Loucy (cell line): ENCODE data around the gene RNF11.
A peak's percentile ranks its signal among the peaks of the same experiment; 100 is the strongest.

ENCODE experiments used
- H2AFZ ChIP-seq: fragments of 200-600 bp; sonication (generic); 2 replicates; pipeline ENCODE4 v1.6.0; 2016; ENCODE audit warnings: antibody characterized with exemption, mild to moderate bottlenecking, low read length, moderate library complexity
- H3F3A ChIP-seq: fragments of 200-600 bp; 2 replicates; pipeline ENCODE4 v1.6.0; 2016; ENCODE audit warnings: antibody characterized with exemption, low read depth, mild to moderate bottlenecking
- H3K27me3 ChIP-seq: fragments of 200-600 bp; sonication (generic); 2 replicates; pipeline ENCODE4 v1.6.1; 2014; ENCODE audit warnings: low read length, mild to moderate bottlenecking; ENCODE audit not compliant: insufficient read depth, poor library complexity, severe bottlenecking
- H3K36me3 ChIP-seq: fragments of 200-600 bp; sonication (generic); 2 replicates; pipeline ENCODE4 v1.6.1; 2016; ENCODE audit warnings: low read length; ENCODE audit not compliant: insufficient read depth
- H3K4me1 ChIP-seq: fragments of 200-600 bp; sonication (generic); 2 replicates; pipeline ENCODE4 v1.5.1; 2014; ENCODE audit warnings: low read length, mild to moderate bottlenecking; ENCODE audit not compliant: insufficient read depth, poor library complexity, severe bottlenecking
- H3K4me2 ChIP-seq: fragments of 200-600 bp; sonication (generic); 2 replicates; pipeline ENCODE4 v1.6.0; 2014; ENCODE audit warnings: antibody characterized with exemption, low read length, low read depth, mild to moderate bottlenecking; ENCODE audit not compliant: poor library complexity, severe bottlenecking
- H3K4me3 ChIP-seq: fragments of 200-600 bp; sonication (generic); 2 replicates; pipeline ENCODE4 v1.5.1; 2014; ENCODE audit warnings: low read length, mild to moderate bottlenecking, mixed read lengths; ENCODE audit not compliant: poor library complexity, severe bottlenecking
- H3K79me2 ChIP-seq: fragments of 200-600 bp; sonication (generic); 2 replicates; pipeline ENCODE4 v1.6.1; 2014; ENCODE audit warnings: low read length; ENCODE audit not compliant: insufficient read depth
- H3K9ac ChIP-seq: fragments of 200-600 bp; sonication (generic); 2 replicates; pipeline ENCODE4 v1.6.0; 2014; ENCODE audit warnings: mild to moderate bottlenecking, low read depth, low read length, moderate library complexity; ENCODE audit not compliant: poor library complexity, severe bottlenecking
- H3K9me2 ChIP-seq: fragments of 200-600 bp; sonication (generic); replicated peaks from 2 replicates; pipeline ENCODE4 v1.6.1; 2016; ENCODE audit warnings: low read depth, low read length, mixed read lengths
- H3K9me3 ChIP-seq: fragments of 200-600 bp; sonication (generic); 2 replicates; pipeline ENCODE4 v1.6.1; 2014; ENCODE audit warnings: mild to moderate bottlenecking, antibody characterized with exemption, low read length, low read depth; ENCODE audit not compliant: insufficient read depth
- H4K20me1 ChIP-seq: fragments of 200-600 bp; sonication (generic); 2 replicates; pipeline ENCODE4 v1.6.0; 2014; ENCODE audit warnings: antibody characterized with exemption, low read length, mild to moderate bottlenecking; ENCODE audit not compliant: insufficient read depth, poor library complexity, severe bottlenecking
- EZH2phosphoT487 ChIP-seq: fragments of 200-600 bp; IDR thresholded peaks from 2 replicates; pipeline ENCODE4 v1.6.1; 2018; ENCODE audit warnings: antibody characterized with exemption, mild to moderate bottlenecking, moderate library complexity, borderline replicate concordance
- TF ChIP-seq, protein P1 (sequence below): fragments of 200-600 bp; sonication (generic); conservative IDR thresholded peaks from 2 replicates; pipeline ENCODE4 v1.5.1; 2014; ENCODE audit warnings: mild to moderate bottlenecking, antibody characterized with exemption, low read length

The RNF11 gene

DNA sequence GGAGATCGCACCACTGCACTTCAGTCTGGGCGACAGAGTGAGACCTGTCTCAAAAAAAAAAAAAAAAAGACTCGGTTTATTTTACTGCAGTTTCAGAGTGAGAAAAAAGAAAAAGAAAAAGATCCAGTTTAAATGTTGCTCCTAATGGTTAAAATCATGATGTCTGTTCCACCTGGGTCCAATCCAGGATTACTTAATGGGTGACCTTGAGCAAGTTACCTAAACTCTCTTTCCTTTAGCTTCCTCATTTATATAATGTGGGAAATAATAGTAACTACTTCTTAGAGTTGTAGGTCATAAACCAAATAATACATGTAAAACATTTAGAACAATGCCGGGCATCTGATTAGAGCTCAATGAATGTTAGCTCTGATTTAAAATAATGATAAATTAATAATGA lies 19.4 kb upstream of the RNF11 start:
- no peak overlapping the region for H3K4me3 ChIP-seq

GRCh38 chr1:51217101-51217500 lies 19.0 kb upstream of the RNF11 start:
- Histone ChIP-seq H3K4me2 (no peak overlapping the region), H3K9ac (no peak overlapping the region), H3F3A (peaks cover 6% of the 10 kb centered on the region; the same call in 1 of the 2 replicates), H3K4me3 (no peak overlapping the region), H3K9me3 (no peaks in the 10 kb centered on the region), H3K27me3 (no peaks in the 10 kb centered on the region), H3K4me1 (peaks cover 35% of the 10 kb centered on the region), H2AFZ (no peak overlapping the region), H3K36me3 (no peaks in the 10 kb centered on the region), H4K20me1 (no peaks in the 10 kb centered on the region), H3K9me2 (no peaks in the 10 kb centered on the region), H3K79me2 (no peaks in the 10 kb centered on the region)
- TF ChIP-seq, protein P1, sequence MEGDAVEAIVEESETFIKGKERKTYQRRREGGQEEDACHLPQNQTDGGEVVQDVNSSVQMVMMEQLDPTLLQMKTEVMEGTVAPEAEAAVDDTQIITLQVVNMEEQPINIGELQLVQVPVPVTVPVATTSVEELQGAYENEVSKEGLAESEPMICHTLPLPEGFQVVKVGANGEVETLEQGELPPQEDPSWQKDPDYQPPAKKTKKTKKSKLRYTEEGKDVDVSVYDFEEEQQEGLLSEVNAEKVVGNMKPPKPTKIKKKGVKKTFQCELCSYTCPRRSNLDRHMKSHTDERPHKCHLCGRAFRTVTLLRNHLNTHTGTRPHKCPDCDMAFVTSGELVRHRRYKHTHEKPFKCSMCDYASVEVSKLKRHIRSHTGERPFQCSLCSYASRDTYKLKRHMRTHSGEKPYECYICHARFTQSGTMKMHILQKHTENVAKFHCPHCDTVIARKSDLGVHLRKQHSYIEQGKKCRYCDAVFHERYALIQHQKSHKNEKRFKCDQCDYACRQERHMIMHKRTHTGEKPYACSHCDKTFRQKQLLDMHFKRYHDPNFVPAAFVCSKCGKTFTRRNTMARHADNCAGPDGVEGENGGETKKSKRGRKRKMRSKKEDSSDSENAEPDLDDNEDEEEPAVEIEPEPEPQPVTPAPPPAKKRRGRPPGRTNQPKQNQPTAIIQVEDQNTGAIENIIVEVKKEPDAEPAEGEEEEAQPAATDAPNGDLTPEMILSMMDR = no peak
- no peak for TF ChIP-seq EZH2phosphoT487

More for the DNA sequence above, 19.4 kb upstream of the RNF11 start:
- Histone ChIP-seq H3K79me2 (no peaks in the 10 kb centered on the region), H3K27me3 (no peaks in the 10 kb centered on the region), H4K20me1 (no peaks in the 10 kb centered on the region), H3K9ac (no peak overlapping the region), H2AFZ (no peak overlapping the region), H3K4me1 (peaks cover 35% of the 10 kb centered on the region), H3K9me2 (no peaks in the 10 kb centered on the region), H3K4me2 (no peak overlapping the region), H3F3A (peaks cover 6% of the 10 kb centered on the region; the same call in 1 of the 2 replicates), H3K36me3 (no peaks in the 10 kb centered on the region), H3K9me3 (no peaks in the 10 kb centered on the region)
- no peak for TF ChIP-seq EZH2phosphoT487
- TF ChIP-seq, protein P1 = no peak

DNA sequence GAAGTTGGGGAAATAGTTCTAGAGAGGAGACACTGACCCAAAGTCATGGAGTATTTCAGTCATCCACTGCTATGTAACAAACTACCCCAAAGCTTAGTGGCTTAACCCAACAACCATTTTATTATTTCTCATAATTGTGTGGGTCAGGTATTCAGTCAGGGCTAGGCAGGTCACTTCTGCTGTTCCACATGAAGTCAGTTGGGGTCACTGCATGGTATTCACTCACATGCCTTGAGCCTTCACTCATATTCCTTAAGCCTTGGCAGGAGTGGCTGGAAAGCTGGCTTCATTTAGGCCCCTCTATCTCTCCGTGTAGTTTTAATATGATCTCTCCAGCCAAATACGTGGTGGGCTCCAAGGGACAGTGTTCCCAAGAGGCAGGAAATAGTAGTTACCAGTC lies 17.5 kb upstream of the RNF11 start:
- Histone ChIP-seq H3K79me2 (no peaks in the 10 kb centered on the region), H3K9me2 (no peaks in the 10 kb centered on the region)

More for the DNA sequence above, 17.5 kb upstream of the RNF11 start:
- no peaks in the 10 kb centered on the region for H3K9me3 ChIP-seq
- H3K4me1 ChIP-seq = peaks cover 35% of the 10 kb centered on the region
- H3K4me3 ChIP-seq = no peak overlapping the region
- H4K20me1 ChIP-seq = no peaks in the 10 kb centered on the region
- no peaks in the 10 kb centered on the region for H3K36me3 ChIP-seq
- H3F3A ChIP-seq = peaks cover 6% of the 10 kb centered on the region; the same call in 1 of the 2 replicates
- no peak overlapping the region for H2AFZ ChIP-seq
- TF ChIP-seq, protein P1 = peak; percentile 39
- TF ChIP-seq EZH2phosphoT487 = no peak
- H3K27me3 ChIP-seq = no peaks in the 10 kb centered on the region
- no peak overlapping the region for H3K4me2 ChIP-seq
- H3K9ac ChIP-seq = no peak overlapping the region
